Tibial nerve (tissue), 3 donors: Measurements from ENCODE around the gene MRTFB.

Source experiments
- POLR2A ChIP-seq, 2 donors: fragments of 450-650 bp; IDR thresholded peaks; one replicate each; pipeline ENCODE4 v1.6.1; 2017; ENCODE audit warnings: antibody characterized with exemption in 2 of 2, mild to moderate bottlenecking in 2 of 2, moderate library complexity in 2 of 2
- TF ChIP-seq, protein P1 (sequence below), 5 experiments: fragments of 200-600 bp in 3 of 5; fragments of 450-650 bp in 2 of 5; sonication (generic) in 3 of 5; IDR thresholded peaks; one replicate each; pipeline ENCODE4 v1.5.1; 2016 to 2019; ENCODE audit warnings: antibody characterized with exemption in 5 of 5, mild to moderate bottlenecking in 3 of 5, moderate library complexity in 2 of 5

DNA sequence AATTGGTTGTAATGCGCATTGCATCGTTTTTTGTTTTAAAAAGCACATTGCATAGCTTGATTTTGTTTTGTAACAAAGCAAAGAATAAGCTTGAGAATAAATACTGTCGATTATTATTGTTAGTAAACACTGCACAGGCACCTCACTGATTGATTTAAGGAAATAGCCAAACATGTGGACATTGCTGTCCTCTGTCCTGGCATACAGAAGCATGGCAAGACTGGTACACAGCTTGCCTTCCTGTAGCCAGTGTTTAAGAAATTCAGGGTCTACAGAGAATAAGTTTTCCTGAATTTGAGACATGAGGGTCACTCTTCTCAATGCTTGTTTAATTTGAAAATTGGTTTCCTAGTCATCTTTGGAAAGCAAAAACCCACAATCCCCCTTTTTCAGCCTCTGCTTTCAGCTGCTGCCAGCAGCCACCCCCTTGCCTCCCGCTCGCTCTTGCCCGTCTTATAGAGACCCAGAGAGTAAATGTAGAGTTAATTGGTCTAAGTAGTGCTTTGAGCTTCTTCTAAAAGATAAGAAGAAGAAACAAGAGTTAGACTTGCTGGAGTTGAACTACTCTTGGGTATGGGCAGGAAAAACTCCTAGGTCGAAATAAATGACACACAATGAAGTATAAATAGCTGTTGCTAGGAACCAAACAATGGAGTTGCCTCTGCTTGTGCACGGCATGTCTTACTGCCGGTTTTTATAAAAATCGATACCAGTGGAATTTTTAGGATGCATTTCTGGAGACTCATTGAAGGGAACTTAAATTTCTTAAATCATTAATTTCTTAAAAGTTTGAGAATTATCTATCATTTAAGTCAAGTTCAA is 116.6 kb downstream of the MRTFB start:
- TF ChIP-seq POLR2A (IDR thresholded peaks at IDR 0.05): no peak
- TF ChIP-seq, protein P1, sequence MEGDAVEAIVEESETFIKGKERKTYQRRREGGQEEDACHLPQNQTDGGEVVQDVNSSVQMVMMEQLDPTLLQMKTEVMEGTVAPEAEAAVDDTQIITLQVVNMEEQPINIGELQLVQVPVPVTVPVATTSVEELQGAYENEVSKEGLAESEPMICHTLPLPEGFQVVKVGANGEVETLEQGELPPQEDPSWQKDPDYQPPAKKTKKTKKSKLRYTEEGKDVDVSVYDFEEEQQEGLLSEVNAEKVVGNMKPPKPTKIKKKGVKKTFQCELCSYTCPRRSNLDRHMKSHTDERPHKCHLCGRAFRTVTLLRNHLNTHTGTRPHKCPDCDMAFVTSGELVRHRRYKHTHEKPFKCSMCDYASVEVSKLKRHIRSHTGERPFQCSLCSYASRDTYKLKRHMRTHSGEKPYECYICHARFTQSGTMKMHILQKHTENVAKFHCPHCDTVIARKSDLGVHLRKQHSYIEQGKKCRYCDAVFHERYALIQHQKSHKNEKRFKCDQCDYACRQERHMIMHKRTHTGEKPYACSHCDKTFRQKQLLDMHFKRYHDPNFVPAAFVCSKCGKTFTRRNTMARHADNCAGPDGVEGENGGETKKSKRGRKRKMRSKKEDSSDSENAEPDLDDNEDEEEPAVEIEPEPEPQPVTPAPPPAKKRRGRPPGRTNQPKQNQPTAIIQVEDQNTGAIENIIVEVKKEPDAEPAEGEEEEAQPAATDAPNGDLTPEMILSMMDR (IDR thresholded peaks at IDR 0.05): no peak
